Measurements from ENCODE around the gene BHLHA15.

BHLHA15 gene

GRCh38 chr7:98211221-98211675 lies at the start of gene BHLHA15:
BHLHA15 (plus strand) TSS chr7:98211439; CDS start chr7:98212310, 871 bp downstream.
- DNase-seq (ENCODE audit: low read depth), result no peak

- no peak for DNase-seq (ENCODE audit: low read depth)
These were observed 48.5 kb upstream of the BHLHA15 start for GRCh38 chr7:98162758-98163157.

DNA sequence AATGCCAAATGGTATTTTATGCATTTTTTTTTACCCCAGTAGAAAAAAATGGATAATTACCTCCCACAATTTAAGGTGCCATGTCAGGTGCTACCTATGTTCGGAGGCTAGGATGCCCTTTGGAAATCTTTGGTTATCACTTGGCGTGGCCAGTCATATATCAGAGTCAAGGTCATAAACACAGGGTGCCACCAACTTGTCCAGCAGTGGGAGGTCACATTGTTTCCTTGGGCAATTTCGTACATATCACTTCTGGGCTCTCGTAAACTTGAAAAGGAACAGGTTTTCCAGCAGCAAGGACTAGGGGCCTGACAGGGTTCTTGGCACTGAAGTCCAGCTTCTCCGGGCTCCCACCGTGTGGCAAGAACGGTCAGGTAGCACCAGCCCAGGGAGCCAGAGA lies 48.0 kb upstream of the BHLHA15 start:
- no peak for DNase-seq (ENCODE audit: low read depth)

DNA sequence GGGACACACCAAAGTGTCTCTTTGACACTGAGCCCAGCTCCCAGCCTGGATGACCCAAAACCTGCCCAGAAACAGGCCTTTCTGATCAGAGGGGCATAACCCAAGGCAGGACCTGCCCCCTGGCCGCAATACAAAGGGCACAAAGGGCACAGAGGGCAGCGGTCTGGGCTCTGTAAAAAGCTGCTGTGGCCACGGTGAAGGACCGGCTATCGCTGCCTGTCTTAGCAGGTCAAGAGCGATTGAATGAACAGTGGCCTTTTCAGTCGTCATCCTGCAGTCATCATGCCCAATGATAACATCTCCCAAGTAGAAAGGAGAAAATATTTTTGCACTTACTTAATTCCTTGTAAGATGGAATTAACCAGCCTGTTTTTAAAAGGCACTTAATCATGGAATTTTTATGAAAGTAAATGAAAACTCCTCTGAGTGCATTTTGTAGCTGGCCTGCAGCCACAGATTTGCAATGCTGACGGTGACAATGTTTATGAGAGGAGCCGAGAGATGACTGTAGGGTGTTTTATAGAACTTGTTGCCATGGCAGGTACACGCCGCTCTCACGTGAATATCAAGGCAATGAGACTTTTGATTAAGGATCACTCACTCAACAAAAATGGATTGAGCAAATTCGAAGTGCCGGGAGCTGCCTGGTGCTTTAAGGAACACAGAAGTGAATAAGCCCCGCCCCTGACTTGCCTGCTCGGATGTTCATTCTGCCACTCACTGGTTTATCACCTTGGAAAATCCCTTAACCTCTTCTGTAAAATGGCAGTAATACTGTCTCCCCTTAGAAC lies 47.3 kb upstream of the BHLHA15 start:
- no peak for DNase-seq (ENCODE audit: low read depth)

GRCh38 chr7:98165827-98166667 lies 45.2 kb upstream of the BHLHA15 start:
- peak; percentile 23 for DNase-seq (ENCODE audit: low read depth)

DNA sequence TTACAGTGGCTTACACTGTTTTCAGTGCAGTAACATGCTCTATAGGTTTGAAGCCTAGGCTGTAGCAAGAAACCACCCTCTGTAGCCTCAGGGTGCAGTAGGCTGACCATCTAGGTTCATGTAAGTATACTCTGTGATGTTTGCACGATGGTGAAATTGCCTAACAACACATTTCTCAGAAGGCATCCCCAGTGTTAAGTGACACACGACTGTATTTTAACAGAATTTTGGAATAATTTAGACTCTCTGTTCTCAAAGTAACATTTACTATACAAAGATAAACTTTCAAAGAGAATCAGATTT lies 44.6 kb upstream of the BHLHA15 start:
- no peak for DNase-seq (ENCODE audit: low read depth)

- no peak for DNase-seq (ENCODE audit: low read depth)
These were observed 43.6 kb upstream of the BHLHA15 start for GRCh38 chr7:98167653-98168052.

GRCh38 chr7:98168181-98168903 lies 42.9 kb upstream of the BHLHA15 start:
- DNase-seq (ENCODE audit: low read depth), result no peak

GRCh38 chr7:98168904-98169621 lies 42.2 kb upstream of the BHLHA15 start:
- DNase-seq (ENCODE audit: low read depth), result no peak

- no peak for DNase-seq (ENCODE audit: low read depth)
These were observed 40.3 kb upstream of the BHLHA15 start for GRCh38 chr7:98170966-98171365.

DNA sequence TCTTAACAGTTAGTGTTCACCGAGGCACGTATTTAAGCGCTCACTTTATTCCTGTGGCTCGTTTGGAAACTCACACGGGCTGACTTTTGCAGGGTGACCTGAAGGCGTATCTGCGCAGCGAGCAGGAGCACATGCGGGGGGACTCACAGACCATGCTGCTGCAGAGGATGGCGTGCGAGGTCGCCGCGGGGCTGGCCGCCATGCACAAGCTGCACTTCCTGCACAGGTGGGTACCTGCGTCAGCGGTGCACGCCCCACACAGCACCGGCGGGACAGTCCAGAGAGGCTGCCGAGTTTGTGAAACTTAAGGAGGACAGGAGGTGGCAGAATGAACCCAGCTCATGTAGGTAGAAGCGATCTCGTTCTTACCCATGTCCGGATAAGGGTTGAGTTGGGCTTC lies 39.8 kb upstream of the BHLHA15 start:
- no peak for DNase-seq (ENCODE audit: low read depth)

DNA sequence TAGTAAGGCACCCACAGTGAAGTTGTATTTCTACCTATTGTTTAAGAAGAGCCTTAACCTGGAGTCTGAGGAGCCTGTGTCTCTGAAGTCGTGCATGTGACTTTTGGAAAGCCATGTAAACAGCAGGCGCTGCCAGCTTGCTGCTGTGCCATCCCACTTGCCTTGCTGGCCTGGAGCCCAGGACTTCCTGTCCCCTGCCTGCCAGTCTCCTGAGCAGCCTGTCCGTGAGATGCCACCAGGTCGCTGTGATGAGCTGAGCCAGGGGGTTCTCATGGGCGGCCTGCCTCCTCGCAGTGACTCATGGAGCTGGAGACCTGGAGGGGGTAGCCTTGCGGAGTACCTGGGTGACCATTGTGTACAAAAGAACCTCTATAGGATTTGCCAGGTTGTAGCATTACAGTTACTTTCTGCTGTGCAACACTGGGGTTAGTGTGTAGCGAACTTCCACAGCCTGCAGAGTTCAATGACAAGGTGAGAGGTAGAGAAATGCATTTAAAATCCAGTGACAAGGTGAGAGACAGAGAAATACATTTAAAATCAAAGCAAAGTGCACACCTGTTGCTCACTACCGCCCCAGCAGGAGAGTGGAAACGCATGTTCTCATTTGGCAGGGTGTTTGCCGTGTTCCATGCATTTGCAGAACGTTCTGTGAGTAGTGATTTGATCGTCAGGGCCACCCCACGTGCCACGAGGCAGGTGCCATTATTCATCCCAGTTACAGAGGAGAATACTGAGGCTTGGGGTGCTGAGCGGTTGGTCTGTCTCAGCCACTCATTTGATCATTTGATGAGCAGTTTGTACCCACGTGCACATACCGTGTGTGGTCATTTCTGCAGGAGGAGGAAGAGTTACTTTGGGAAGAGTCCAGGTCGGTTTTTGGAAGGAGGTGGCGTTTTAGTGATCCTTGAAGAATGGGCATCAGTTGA lies 36.6 kb upstream of the BHLHA15 start:
- DNase-seq (ENCODE audit: low read depth), result no peak

DNA sequence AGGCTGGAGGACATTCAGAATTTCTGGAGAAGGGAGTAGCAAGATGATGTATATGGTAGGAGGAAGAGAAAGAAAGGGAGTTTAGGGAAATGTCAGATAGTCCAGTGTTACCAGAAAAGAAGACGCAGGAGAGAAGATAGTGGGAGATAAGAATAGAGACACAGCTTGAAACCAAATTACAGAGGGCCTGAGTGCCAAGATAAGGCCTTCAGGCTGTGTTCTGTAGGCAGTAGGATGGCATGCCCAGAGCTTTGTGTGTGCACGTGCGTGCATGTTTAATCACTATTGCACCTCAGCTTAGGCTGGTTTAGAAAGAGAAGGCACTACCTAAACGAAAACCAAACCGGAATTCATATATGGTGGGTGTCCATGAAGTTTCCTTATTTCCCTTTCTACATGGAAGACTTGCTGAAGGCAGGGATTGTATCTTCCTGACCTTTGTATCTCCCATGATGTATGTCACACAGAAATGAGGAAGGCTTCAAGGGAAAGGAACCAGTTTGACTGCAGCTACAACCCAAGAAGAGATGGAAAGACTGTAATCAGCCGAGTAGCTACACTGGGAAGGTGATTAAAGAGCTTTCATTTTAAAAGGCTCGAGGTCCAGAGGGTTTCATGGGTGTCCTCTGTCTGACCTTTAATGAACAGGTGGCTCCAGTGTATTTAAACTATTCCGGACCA lies 35.8 kb upstream of the BHLHA15 start:
- DNase-seq (ENCODE audit: low read depth), result no peak

DNA sequence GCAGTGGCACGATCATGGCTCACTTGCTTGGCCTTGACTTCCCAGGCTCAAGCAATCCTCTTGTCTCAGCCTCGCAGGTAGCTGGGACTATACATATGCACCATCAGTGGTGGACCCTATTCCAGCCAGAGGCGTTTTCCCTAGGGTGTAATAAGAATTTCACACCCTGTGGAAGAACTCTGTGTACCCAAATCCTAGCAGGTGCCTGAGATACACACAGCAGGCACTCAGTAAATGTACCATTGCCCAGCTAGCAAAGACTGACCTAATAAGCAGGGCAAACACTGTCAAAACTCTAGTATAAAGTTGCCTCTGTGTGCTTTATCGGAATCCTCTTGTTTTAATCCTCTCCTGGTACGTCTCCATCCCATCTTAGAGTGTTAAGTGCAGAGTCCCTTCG lies 33.7 kb upstream of the BHLHA15 start:
- DNase-seq (ENCODE audit: low read depth), result no peak

DNA sequence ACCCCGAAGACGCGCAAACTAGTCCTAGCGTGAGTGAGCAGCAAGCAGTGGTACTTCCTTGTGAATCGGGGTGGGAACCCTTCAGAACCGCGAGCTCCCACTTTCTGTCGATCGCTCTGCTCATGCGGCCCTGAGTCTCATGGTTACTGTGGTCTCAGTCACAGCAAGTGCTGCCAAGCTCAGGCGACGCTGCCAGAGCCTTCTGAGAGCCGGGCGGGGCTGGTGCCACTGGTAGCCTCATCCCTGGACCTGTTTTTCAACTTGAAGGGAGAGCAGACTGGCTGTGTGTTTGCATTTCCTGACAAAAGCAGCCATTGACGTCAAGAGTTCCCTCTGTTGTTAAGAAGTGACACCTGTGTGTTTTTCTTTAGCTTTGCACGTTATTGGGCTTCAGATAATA lies 32.9 kb upstream of the BHLHA15 start:
- DNase-seq (ENCODE audit: low read depth), result no peak

GRCh38 chr7:98178762-98179490 lies 32.3 kb upstream of the BHLHA15 start:
- no peak for DNase-seq (ENCODE audit: low read depth)

- no peak for DNase-seq (ENCODE audit: low read depth)
These were observed 30.5 kb upstream of the BHLHA15 start for GRCh38 chr7:98180751-98181150.

GRCh38 chr7:98185101-98185500 lies 26.1 kb upstream of the BHLHA15 start:
- DNase-seq (ENCODE audit: low read depth), result no peak

DNA sequence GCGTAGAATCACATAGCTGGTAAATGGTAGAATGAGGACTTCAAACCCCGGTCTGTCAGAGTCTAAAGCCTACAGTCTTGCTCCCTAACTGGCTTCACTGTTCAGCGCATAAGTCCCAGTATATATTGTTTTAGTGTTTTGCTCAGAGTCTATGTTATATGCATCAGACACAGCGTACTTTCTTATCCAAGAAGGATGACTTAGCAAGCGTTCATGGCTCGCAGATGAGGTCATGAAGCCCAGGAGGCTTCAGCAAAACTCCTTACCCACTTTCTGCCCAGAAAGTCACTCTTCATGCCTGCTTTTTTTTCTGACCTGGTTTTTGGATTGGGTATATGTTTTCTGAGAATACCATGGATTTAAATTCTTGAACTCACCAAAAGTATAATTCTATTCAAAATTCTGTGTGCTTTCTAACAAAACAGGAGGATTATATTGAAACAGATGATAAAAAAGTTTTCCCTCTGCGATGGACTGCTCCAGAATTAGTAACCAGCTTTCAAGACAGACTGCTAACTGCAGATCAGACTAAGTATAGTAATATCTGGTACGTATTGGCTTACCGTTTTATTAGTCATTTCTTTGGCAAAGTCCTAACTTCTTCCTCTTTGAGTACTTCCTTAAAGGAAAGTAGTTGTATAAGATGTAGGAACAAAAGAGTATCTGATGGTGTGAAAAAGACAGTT lies 24.6 kb upstream of the BHLHA15 start:
- no peak for DNase-seq (ENCODE audit: low read depth)
